Measurements from ENCODE around the gene TBL1XR1. TPM values are rescaled to one million over a fixed set of nuclear protein-coding genes. Genes with fewer than 3 reads are reported as not detected.

Gene TBL1XR1
- total RNA-seq, 1 donor from 2014 or later: 191 TPM

GRCh38 chr3:177107461-177108239 lies 89.6 kb downstream of the TBL1XR1 start:
- DNase-seq: no peak

DNA sequence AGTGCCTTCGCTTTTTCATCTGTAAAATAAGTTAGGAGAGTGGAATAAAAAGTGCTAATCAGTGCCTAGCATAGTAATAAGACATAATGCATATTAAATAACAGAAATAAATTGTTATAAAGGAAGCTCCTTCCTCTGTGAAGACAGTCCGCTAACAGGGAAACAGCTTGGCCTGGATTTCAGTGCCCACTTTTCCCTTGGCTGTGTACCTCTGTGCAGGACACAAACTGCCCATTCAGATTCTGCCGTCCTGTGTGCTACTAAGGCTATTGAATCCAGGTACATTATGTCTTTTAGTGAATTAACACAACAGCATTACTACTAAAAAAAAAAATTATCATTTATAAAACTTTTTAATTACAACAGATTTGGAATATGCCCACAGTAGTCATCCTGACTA lies 90.7 kb downstream of the TBL1XR1 start:
- no peak for DNase-seq

DNA sequence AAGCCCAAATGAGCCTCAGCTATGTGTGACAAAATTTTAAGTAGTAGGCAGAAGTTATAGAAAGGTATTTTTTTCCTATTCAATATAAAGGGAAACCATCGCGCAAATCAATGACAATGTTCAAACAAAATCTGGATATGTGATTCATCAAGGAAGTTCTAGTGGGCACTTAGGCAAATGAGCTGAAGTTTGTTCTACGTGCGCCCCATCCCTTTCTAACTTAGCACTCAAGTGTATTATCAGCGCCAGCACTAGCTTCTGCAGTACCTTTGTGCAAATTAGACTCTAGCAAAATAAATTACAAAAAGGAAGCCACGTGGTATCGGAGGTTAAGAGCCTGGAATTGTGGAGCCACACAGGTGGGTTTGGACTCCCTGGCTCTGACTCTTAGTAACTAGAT lies 91.1 kb downstream of the TBL1XR1 start:
- no peak for DNase-seq

DNA sequence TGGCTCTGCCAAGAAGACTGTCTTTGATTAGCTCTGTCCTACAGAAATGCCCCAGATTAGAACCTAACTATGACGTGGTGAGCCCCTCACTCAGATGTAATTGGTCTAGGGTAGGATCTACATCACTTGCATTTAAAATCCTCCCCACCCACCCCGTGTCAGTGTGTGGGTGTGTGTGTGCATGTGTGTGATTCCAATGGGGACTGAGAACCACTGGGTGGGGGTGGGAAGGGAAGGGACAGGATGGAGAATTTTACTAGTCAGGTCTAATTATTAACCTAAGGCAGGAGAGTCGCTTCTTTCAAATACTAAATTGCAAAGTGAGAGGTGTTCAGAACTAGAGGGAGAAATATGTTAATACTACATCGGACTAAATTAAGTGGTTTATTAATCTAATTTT lies 91.7 kb downstream of the TBL1XR1 start:
- DNase-seq: no peak

DNA sequence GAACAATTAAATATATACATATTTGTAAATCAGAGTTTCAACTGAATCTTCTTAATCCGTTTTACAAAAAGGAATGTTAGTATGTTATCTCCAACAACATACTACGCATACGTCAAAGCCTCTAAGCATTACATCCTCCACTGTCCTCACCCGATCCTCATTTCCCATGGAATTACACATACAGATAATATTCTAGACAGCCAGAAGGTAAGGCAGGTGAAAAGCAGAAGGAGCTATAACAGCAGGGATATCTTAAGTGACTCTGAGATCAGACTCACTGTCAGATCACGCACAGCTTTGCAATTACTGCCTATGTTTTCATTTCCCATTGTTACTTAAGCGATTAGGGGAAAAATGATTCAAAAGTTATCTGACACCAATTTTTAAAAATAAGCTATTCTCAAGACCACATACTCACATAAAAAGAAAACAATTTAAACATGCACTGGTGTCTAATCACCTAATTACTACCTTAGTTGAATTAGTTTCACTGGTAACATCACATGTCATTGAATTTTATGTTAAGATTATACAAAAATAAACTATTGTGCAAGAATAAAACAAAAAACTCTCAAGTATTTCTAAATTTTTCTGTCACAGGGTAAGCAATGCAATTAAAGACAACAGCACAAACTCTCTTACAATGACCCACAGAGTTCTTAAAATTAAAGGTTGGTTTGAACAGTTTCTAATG lies 92.8 kb downstream of the TBL1XR1 start:
- DNase-seq: no peak

DNA sequence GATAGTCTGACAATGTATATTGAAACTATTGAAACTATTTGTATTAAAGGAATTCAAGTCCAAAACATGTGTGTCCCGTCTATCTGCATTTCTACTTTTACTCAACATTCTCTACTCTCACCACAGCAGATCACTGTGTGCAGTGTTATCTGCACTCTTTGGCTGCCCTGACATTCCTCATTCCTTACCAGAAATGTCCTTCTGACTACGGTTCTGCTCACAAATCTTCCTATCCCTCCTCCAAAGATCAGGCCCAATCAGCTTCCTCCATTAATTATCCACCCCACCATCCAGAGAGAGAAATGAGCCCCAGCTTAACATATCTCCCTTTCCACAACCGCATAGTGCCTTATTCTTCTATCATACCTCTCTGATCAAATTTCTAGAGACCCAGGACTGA lies 94.7 kb downstream of the TBL1XR1 start:
- no peak for DNase-seq

GRCh38 chr3:177098551-177098950 lies 98.7 kb downstream of the TBL1XR1 start:
- DNase-seq: no peak

- DNase-seq: no peak
Measured at GRCh38 chr3:177096615-177097014, 100.7 kb downstream of the TBL1XR1 start.

DNA sequence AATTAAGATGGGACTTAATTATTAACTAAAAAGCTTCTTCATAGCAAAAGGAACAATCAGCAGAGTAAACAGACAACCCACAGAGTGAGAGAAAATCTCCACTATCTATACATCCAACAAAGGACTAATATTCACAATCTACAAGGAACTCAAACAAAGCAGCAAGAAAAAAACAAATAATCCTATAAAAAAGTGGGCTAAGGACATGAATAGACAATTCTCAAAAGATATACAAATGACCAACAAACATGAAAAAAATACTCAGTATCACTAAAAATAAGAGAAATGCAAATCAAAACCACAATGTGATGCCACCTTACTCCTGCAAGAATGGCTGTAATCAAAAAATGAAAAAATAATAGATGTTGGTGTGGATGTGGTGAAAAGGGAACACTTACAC lies 103.3 kb downstream of the TBL1XR1 start:
- DNase-seq: no peak

GRCh38 chr3:177089901-177090300 lies 107.4 kb downstream of the TBL1XR1 start:
- no peak for DNase-seq

- no peak for DNase-seq
Measured at GRCh38 chr3:177089110-177089509, 108.2 kb downstream of the TBL1XR1 start.

DNA sequence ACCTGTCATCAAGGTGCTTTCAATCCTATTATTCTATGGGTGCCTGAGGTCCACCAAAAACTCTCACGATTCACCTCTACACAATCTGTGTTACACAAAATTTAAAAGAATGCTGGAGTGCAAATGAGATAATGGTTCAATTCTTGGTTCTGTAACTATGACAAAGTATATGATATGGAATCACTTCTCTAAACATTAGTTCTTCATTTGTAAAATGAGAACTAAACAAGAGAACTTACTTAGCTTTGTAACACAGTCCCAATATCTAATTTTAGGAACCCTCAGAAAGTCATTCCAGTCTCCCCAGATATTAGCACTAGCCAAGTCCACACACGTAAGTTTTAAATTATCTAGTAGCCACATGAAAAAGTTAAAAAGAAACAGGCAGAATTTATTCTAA lies 111.5 kb downstream of the TBL1XR1 start:
- DNase-seq: no peak

- no peak for DNase-seq
Measured at GRCh38 chr3:177084616-177085015, 112.7 kb downstream of the TBL1XR1 start.

DNA sequence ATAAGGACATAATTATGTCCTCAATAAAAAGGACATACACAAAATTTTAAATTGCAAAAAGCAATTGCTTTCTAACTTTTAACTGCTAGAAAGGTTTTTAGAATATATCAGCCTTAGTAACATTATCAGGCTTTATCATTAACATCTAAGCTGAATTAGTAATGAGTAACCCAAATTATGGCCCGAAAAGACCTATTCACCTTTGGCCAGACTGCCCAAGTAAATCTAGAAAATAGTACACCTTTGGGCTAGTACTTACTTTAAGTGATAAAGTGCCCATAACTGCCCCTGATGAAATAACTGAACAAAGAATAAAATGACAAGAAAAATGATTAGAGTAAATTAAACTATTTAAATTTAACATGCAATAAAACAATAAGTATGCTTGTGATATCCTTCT lies 117.2 kb downstream of the TBL1XR1 start:
- no peak for DNase-seq

DNA sequence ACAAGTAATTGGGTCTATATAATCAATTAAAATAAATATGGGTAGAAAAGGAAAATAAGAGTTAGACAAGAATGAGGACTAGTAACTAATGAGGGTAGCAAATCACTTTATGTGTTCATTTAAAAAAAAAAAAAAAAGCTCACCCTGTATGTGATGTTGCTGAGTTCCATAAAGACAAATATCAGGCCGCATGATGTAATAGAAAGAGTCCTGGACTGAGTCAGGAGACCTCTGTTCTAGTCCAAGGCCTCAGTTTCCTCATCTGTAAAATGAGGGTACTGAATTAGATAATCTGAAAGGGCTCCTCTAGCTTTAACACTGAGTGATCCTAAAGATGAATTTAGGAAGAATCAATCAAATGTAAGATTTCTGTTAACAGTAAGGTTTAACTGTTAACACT lies 117.6 kb downstream of the TBL1XR1 start:
- no peak for DNase-seq

GRCh38 chr3:177071496-177072156 lies 125.7 kb downstream of the TBL1XR1 start:
- no peak for DNase-seq

- DNase-seq: no peak
Measured at GRCh38 chr3:177069514-177070329, 127.6 kb downstream of the TBL1XR1 start.

- DNase-seq: no peak
Measured at GRCh38 chr3:177068967-177069366, 128.3 kb downstream of the TBL1XR1 start.

GRCh38 chr3:177066068-177066467 lies 131.2 kb downstream of the TBL1XR1 start:
- DNase-seq: no peak

DNA sequence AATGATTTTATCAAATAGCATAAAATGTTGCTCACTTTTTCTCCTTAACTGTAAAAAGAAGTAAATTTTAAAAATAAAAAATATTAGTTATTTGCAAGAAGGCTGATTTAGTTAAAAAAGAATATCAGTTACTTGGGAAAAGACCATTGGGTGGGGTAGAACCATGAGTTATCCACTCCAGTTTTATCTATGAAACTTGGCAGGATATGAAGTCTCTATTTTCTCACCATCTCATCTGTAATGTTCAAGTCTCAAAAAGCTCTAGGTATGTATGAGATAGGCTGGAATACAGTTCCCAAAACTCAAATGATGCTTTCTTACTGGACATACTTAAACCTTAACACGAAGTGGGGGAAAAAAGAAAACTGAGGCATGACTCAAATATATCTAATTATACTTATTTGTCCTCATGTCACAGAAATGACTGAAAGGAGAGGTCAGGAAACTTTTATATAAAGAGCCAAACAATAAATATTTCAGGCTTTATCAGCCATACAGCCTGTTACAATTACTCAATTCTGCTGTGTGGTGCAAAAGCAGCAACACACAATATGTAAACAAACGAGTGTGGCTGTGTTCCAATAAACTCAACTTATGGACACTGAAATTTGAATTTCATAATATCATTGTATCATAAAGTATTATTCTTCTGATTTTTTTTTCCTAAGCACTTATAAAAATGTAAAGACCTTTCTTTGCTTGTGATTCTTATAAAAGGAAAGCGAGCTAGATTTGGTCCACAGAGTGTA lies 131.8 kb downstream of the TBL1XR1 start:
- DNase-seq: no peak

- DNase-seq: no peak
Measured at GRCh38 chr3:177062052-177062732, 135.1 kb downstream of the TBL1XR1 start.
